Measurements from ENCODE around the gene BHLHE40. TPM values are rescaled to one million over a fixed set of nuclear protein-coding genes. Genes with fewer than 3 reads are reported as not detected.

Gene BHLHE40
- total RNA-seq, 1 experiment from 2014 or later, result 3.5 TPM

- no TSS peak for BruUV-seq (replicated peaks)
- ChIA-PET CTCF (no interaction called here), POLR2A (ENCODE audit: low non-redundant PET) (no interaction called here)
- TF ChIP-seq EZH2 (IDR thresholded peaks at IDR 0.05; ENCODE audit: borderline replicate concordance, low read depth, low read length, poor library complexity, severe bottlenecking), result no peak
- no peak for TF ChIP-seq CTCF (conservative IDR thresholded peaks at IDR 0.05; ENCODE audit: low read depth, low read length)
- Histone ChIP-seq H3K4me3 (ENCODE audit: low read depth, low read length, poor library complexity, severe bottlenecking) (no peak overlapping the region), H3K4me1 (ENCODE audit: insufficient read depth, low read length, poor library complexity, severe bottlenecking) (no peaks in the 10 kb centered on the region), H3K27ac (ENCODE audit: low read depth, low read length, poor library complexity, severe bottlenecking) (no peak overlapping the region), H3K27me3 (replicated peaks; ENCODE audit: insufficient read depth, low read depth, low read length, poor library complexity) (no peaks in the 10 kb centered on the region), H3K36me3 (ENCODE audit: insufficient read depth, low read length, poor library complexity, severe bottlenecking) (no peaks in the 10 kb centered on the region), H3K9me3 (ENCODE audit: low read depth, low read length, poor library complexity, severe bottlenecking) (no peaks in the 10 kb centered on the region)
- no peak for DNase-seq (ENCODE audit: low spot score)
- intact Hi-C loops (cut with micrococcal nuclease; ENCODE audit: unreplicated experiment), result no loop called here
These were observed 50.5 kb downstream of the BHLHE40 start for GRCh38 chr3:5029715-5030114.

- BruUV-seq (replicated peaks), result no TSS peak
These were observed 50.9 kb downstream of the BHLHE40 start for GRCh38 chr3:5030152-5030551.

GRCh38 chr3:5032844-5033243 is 53.6 kb downstream of the BHLHE40 start:
- no peaks in the 10 kb centered on the region for H3K4me1 ChIP-seq (ENCODE audit: insufficient read depth, low read length, poor library complexity, severe bottlenecking)
- intact Hi-C loops (cut with micrococcal nuclease; ENCODE audit: unreplicated experiment), result no loop called here
- ChIA-PET CTCF (no interaction called here), POLR2A (ENCODE audit: low non-redundant PET) (no interaction called here)
- DNase-seq (ENCODE audit: low spot score), result no peak
- TF ChIP-seq CTCF (conservative IDR thresholded peaks at IDR 0.05; ENCODE audit: low read depth, low read length) (no peak), EZH2 (IDR thresholded peaks at IDR 0.05; ENCODE audit: borderline replicate concordance, low read depth, low read length, poor library complexity, severe bottlenecking) (no peak)
- BruUV-seq (replicated peaks), result no TSS peak
- H3K27ac ChIP-seq (ENCODE audit: low read depth, low read length, poor library complexity, severe bottlenecking), result no peak overlapping the region
- no peak overlapping the region for H3K4me3 ChIP-seq (ENCODE audit: low read depth, low read length, poor library complexity, severe bottlenecking)
- no peaks in the 10 kb centered on the region for H3K27me3 ChIP-seq (replicated peaks; ENCODE audit: insufficient read depth, low read depth, low read length, poor library complexity)
- no peaks in the 10 kb centered on the region for H3K9me3 ChIP-seq (ENCODE audit: low read depth, low read length, poor library complexity, severe bottlenecking)
- no peaks in the 10 kb centered on the region for H3K36me3 ChIP-seq (ENCODE audit: insufficient read depth, low read length, poor library complexity, severe bottlenecking)

More at GRCh38 chr3:5030152-5030551, 50.9 kb downstream of the BHLHE40 start:
- ChIA-PET POLR2A (ENCODE audit: low non-redundant PET) (no interaction called here), CTCF (interaction anchor here (0.6 kb wide), 1 partner anchor 319 kb away, joined by 3 read pairs; no protein-coding TSS in a partner anchor)
- no peak for DNase-seq (ENCODE audit: low spot score)
- Histone ChIP-seq H3K36me3 (ENCODE audit: insufficient read depth, low read length, poor library complexity, severe bottlenecking) (no peaks in the 10 kb centered on the region), H3K4me1 (ENCODE audit: insufficient read depth, low read length, poor library complexity, severe bottlenecking) (no peaks in the 10 kb centered on the region), H3K27me3 (replicated peaks; ENCODE audit: insufficient read depth, low read depth, low read length, poor library complexity) (no peaks in the 10 kb centered on the region), H3K4me3 (ENCODE audit: low read depth, low read length, poor library complexity, severe bottlenecking) (no peak overlapping the region), H3K9me3 (ENCODE audit: low read depth, low read length, poor library complexity, severe bottlenecking) (no peaks in the 10 kb centered on the region), H3K27ac (ENCODE audit: low read depth, low read length, poor library complexity, severe bottlenecking) (no peak overlapping the region)
- intact Hi-C loops (cut with micrococcal nuclease; ENCODE audit: unreplicated experiment), result no loop called here
- TF ChIP-seq CTCF (conservative IDR thresholded peaks at IDR 0.05; ENCODE audit: low read depth, low read length) (no peak), EZH2 (IDR thresholded peaks at IDR 0.05; ENCODE audit: borderline replicate concordance, low read depth, low read length, poor library complexity, severe bottlenecking) (no peak)

Other genes starting within 250 kb of the BHLHE40 start
- 44.7 and 54.0 TPM in 2 replicates for gene ARL8B, start 142.9 kb downstream of the BHLHE40 start, total RNA-seq (2021)
- 31.4 and 32.1 TPM in 2 replicates for gene EDEM1, start 208.3 kb downstream of the BHLHE40 start, total RNA-seq (2021)